ENCODE measurements around the gene MSLN.

DNA sequence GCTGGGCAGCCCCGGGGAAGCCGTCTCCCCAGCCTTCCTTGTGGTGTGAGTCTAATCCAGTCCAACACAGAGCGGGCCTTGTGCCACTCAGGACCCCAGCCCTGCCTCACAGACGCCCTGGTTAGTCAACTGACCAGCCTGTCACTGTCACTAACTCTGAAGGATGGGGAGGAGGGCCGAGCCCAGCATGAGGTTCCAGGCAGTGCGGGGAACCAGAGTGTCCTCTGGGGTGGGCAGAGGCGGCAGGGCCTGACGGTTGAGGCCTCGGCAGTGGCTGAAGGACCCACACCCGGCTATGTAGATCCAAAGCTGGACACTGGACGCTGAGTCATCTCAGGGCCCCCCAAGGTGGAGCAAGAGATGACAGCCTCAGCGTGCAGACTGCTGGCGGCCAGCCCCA, 19.0 kb downstream of the MSLN start:
- no peak for TF ChIP-seq POLR2A (IDR thresholded peaks at IDR 0.05; ENCODE audit: low read depth, low read length)
- no peak for TF ChIP-seq POLR2AphosphoS5 (IDR thresholded peaks at IDR 0.05; ENCODE audit: low read depth, low read length)
- no peak for TF ChIP-seq TAF1 (IDR thresholded peaks at IDR 0.05; ENCODE audit: borderline replicate concordance, low read depth, low read length)

Data from GM12892 (cell line).